ENCODE data around the gene OLFM4.
"Not testable (repeated sequence)": the region's sequence is repeated elsewhere in the genome, so short reads cannot be mapped to it uniquely, and the experiment has no call there.

Gene OLFM4, protein sequence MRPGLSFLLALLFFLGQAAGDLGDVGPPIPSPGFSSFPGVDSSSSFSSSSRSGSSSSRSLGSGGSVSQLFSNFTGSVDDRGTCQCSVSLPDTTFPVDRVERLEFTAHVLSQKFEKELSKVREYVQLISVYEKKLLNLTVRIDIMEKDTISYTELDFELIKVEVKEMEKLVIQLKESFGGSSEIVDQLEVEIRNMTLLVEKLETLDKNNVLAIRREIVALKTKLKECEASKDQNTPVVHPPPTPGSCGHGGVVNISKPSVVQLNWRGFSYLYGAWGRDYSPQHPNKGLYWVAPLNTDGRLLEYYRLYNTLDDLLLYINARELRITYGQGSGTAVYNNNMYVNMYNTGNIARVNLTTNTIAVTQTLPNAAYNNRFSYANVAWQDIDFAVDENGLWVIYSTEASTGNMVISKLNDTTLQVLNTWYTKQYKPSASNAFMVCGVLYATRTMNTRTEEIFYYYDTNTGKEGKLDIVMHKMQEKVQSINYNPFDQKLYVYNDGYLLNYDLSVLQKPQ
- 0 reads per million in 2 experiments for total RNA-seq

DNA sequence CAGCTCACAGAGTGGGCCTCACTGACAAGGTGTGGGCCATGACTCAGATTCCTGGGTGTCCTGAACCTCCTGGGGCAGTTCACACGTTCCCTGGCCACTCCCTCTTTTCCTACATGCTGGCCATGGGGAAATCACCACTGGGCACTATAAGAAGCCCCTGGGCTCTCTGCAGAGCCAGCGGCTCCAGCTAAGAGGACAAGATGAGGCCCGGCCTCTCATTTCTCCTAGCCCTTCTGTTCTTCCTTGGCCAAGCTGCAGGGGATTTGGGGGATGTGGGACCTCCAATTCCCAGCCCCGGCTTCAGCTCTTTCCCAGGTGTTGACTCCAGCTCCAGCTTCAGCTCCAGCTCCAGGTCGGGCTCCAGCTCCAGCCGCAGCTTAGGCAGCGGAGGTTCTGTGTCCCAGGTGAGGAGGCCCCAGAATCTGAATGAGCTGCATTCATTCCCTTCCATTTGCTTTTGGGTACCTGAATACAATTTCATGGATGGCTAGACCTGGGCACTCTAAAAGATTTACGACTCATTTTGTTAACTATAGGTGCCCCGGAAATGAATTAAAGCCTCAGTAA lies at the start of gene OLFM4:
TSS of gene OLFM4 (plus strand) at position 177 of the 567 bp plus-strand sequence. CDS start at position 201, 24 bp downstream.
- no peak for DNase-seq (ENCODE audit: low read depth)

DNA sequence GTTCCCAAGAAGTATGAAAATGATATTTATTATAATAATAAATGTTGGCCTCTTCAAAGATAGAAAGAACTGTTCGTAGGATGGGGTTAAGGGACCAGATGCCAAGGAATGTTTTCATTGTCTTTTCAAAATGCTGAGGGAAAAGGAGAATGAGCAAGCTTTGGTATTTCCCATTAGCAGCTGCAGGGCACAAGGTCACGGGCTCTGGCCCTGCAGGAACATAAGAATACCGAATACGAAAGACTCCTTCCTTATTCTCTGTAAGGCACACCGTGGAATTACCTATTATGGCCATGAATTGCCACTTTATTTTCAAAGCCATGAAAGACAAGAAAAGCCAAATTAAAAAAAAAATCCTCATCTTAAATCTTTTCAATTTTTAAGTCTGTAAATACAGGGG lies 49.6 kb upstream of the OLFM4 start:
- DNase-seq (ENCODE audit: low read depth): no peak

DNA sequence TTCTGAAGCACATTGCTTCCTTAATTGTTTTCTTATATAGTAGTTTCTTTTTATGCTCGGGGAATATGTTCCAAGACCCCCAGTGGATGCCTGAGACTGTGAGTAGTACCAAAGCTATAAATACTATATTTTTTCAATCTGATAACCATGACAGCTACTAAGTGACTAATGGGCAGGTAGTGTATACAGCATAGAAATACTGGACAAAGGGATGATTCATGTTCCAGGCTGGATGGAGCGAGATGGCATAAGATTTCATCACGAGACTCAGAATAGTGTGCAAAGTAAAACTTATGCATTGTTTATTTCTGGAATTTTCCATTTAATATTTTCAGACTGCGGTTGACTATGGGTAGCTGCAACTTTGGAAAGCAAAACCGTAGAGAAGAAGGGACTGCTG lies 47.9 kb upstream of the OLFM4 start:
- no peak for DNase-seq (ENCODE audit: low read depth)

DNA sequence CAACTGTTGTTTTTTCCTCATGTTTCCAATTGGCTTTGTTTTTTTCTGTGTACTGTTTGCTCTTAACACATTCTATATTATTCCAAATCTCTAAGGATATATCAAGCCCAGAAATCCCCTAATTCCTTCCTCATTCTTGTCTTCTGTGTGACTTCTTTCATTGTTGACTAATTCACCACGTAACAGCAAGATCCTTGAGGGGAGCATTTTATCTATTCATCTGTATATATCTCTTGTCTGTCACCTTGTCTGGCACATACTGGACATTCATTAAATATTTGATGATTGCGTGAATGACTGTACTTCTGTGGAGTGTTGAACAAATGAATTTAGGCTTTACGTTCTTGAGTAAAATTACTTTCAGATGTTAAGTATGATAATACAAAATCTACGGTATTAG lies 44.8 kb upstream of the OLFM4 start:
- no peak for DNase-seq (ENCODE audit: low read depth)

DNA sequence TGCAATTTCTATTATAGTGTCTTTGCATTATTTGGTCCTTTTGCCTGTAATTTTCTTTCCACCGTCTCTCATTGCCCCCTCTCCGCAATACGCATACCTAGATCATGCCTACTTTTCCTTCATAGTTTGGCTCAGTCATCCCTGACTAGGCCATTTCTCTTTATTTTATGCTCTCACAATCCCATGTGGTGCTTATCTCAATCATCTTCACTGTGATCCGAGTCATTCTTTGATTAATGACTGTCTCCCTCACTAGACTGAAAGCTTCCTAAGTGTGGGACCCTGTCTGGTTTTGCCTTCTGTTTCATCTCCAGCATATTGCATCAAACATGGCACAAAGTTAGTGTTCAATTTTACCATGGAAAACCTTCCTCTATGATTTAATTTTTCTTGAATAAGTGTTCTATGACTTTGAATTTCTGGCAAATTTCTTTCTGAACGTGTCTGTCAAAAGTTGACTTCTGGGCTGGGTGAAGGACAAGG lies 43.7 kb upstream of the OLFM4 start:
- DNase-seq (ENCODE audit: low read depth): no peak

DNA sequence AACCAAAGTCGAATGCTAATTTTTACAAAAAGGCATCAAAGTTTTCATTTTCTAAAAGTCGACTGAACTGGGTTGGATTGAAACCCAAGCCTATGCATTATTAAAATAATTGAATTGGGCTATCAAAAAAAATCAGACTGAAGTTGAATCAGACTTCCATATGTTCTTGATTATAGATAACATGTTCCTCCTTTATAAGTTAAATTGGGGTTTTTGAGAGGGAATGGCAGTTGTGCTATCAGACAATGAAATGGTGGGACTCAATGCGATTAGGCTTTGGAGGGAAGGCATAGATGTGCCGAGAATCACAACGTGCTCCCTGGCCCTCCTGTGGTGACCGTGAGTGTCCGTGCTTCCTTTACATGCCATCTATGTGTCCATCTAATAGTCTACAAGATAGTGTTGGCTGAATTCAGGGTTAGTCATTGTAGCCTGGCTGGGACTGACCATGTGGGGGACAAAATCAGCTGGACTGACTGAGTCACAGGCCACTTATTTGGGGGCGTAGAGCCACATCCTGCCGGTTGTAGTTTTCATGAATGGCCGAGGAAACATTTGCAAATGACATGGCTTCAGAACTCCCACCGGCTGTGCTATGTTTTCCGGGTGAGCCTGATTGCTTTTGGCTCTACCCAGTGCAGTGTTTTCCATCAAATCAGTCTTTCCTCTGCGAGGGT lies 37.1 kb upstream of the OLFM4 start:
- no peak for DNase-seq (ENCODE audit: low read depth)

DNA sequence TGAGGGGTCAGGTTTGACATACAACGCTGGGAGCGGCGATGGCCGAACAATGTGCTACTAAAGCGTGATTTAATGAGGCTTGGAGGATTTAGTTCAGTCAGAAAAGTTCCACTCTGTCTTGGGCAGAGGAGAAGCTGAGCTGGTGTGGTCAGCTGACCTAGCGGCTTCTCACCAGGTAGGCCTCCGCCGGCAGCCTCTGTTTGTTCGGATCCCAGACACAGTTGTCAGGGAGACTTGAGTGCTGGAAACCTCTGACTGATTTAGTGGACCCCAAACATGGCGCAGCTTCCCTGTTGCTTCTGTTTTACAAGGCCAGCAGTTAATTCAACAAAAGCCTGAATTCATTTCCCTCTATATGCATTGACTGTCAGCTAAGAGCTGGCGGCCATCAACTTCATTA lies 36.5 kb upstream of the OLFM4 start:
- DNase-seq (ENCODE audit: low read depth): no peak

DNA sequence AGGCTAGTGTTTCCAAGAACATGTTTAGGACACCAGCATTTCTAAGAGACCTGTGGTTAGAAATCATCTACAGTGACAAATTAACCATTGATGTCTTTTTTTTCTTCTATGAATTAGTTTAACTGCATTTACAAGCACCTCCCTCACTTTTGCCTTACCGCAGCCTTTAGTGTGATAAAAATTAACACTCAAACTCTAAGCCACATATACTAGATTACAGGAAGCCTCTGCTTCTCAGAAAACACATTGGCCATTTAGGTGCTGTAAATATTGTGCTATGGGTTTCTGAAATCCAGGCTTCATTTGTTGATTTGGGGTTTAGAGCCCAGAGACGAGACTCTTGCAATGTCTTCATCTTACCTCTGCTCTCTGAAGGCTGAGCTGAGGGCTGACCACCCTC lies 34.6 kb upstream of the OLFM4 start:
- DNase-seq (ENCODE audit: low read depth): no peak

DNA sequence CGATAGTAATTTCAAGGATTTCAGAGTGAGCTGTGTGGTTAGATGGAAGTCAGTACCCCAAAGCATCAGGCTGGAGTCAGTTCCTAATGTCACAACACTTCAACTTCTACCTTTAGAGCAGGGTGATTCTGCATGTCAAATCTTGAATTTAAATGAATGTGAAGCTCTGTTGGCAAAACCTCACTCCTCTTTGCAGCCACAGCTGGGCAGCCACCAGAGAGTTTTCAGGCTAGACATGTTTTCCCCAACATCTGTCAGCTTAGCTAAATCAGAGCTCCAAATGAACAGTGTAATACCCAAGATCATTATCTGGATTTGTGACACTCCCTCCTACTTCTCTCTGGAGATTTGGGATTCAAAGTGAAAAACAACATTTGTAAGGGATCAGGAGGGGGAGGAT lies 33.7 kb upstream of the OLFM4 start:
- DNase-seq (ENCODE audit: low read depth): no peak

DNA sequence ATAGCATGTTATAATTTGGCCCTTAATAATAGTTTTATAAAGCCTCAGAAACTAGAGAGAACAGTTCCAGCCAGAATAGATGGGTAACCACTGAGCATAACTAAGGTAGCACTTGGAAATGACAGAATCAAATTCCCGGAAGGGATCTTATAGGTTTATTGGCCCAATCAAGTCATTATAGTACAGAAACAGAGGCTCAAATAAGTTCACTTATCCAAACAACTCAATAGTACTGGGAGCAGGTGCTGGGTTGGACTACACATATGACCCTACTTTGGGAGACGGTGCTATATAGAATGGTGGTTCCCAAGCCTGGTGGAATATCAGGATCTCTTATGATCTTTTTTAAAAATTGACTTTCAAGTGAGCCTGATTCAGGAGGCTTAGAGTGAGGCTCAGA lies 32.7 kb upstream of the OLFM4 start:
- no peak for DNase-seq (ENCODE audit: low read depth)

DNA sequence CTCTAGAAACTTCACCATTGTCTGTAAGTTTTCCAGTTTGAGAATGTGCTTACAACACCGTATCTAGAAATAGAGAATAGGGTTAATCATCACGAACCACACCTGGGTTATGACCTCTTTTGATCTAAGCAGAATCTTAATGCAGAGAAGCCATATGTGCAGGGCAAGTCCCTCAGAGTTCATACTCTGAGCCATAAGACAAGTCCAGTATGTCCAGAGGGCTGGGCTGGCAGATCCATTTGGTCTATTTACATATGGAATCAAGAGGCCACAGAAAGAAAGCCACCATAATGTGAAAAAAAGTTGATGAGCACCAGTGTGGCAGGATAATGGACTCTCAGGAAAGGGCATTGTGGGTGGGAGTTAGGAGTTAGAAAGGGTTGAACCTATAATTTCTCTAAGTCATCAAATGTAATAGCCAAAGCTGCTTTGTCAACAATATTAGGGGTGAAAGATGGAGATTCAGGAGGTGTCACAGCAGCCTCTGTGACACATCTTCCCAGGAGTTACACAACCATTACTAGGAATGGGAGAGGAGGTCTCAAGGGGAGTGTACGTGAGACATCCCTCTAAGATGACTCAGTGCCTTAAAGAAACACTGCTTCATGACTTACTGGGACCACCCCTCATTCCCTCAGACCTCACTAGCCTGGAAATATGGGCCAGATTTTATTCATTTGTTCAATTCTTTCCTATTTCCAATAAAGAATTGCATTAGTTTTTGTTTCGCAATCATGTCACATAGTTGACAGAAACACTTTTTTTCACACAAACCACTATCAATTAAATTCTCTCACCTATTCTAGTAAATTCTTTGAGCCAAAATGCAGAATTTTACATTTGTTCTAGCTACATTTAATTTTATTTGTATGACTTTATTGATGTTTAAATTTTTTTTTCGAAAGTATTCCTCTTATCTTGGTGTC lies 30.4 kb upstream of the OLFM4 start:
- no peak for DNase-seq (ENCODE audit: low read depth)

DNA sequence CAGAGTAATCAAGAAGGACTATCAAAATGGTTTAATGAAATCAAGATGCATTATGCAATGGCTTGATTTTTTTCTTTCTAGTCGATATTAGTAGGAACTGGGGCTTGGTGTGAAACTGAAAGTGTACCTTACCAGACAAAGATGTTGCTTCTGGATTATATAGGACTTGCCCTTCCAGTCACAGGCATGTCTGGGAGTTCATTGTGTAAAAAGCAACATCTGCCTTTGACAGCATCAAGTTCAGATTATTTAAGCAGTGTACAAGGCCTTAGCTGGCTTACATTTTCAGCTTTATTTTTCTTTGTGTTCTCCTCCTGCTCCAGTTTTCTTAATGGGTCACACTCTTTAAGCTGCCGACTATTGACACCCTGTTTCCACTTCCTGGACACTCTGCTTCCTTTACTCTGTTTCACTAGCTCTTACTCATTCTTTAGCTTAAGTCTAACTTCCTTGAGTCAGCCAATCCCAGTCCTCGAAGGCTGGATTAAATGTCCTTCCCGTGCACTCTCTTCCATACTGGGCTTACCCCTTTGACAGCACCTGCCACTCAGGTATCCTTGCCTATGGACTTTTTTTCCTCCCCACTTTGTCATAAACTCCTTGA lies 29.4 kb upstream of the OLFM4 start:
- no peak for DNase-seq (ENCODE audit: low read depth)

DNA sequence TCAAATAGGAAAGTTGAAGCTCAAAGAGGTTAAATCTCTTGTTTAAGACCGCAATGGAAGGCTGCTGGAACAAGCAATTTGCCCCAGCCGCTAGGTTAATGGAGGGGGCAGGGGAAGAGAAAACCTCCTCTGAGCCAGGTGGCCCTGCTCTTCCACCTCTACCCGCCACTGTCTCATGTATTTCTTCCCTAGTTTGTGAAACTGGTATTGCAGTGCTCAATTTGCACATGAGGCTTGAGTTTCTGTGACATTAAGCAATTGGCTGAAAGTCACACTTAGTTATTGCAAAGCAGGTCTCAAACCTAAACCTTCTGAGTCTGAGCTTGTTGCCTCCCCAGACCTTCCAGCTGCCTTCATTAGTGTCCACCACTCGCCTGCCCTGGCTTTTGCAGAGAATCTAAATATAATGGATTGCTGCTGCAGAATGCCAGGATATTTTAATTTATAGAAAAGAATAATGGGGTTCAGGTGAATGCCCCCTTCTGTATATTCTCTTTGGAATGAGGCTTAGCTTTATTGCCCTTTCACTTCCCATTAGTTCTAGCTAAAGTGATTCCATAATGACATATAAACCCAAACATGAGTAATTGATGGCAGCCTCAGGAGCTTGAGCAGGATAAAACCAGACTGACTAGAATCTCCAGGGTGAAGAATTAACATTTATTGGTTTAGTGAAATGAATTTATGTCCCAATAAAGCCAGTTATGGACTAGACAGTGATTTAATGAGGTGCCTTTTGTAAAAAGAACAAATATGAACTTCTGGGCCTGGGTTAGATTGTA lies 27.0 kb upstream of the OLFM4 start:
- DNase-seq (ENCODE audit: low read depth): no peak

DNA sequence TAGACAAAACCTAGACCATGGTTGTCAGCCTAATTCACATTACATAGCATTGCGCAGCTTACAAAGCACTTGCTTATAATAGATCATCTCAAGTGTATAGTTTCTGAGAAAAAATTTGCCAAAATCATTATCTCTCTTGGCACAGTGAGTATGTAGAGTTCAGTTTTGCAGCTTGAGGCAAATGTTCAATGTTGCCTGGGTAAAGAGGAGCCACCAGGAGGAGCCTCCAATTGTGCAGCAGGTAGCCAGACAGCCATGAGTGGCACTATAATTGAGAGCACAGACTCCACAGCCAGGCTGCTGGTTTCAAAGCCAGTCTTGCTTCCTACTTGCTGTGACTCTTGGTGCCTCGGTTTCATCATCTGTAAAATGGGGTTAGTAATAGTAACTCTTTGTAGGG lies 24.0 kb upstream of the OLFM4 start:
- no peak for DNase-seq (ENCODE audit: low read depth)

DNA sequence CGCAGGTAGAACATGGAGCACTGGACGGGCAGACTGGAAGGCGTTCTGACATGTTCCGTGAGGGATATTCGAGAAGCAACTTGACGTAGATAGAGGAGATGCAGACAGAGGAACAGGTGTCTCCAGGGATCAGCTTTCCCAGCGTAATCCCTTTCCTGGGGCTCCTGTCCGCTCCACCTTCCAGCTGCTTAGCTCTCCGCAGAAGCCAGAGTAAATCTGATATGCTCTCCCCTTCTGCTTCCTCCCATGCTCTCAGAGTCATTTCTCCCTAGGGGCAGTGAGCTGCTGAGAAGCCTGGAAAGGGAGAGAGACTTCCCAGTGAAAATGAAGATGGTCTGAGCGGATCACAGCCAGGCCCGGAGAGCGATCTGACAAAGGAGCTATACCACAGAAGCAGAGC lies 23.0 kb upstream of the OLFM4 start:
- no peak for DNase-seq (ENCODE audit: low read depth)

DNA sequence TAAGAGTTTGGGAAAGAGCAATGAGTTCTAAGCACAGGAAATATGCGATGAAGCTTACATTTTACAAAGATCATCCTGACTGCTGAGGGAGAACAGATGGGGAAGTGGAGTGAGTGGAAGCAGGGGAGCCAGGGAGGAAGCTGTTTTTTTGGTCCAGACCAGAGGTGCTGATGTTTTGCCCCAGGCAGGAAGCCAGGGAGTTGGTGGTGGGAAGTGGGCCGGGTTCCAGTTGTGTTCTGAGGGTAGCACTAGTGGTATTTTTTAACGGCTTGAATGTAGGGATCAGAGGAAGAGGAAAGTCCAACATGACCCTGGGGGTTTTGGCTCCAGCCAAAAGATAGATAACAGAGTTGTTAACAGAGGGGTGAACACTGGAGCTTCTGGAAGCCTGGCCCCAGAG lies 20.7 kb upstream of the OLFM4 start:
- DNase-seq (ENCODE audit: low read depth): no peak

DNA sequence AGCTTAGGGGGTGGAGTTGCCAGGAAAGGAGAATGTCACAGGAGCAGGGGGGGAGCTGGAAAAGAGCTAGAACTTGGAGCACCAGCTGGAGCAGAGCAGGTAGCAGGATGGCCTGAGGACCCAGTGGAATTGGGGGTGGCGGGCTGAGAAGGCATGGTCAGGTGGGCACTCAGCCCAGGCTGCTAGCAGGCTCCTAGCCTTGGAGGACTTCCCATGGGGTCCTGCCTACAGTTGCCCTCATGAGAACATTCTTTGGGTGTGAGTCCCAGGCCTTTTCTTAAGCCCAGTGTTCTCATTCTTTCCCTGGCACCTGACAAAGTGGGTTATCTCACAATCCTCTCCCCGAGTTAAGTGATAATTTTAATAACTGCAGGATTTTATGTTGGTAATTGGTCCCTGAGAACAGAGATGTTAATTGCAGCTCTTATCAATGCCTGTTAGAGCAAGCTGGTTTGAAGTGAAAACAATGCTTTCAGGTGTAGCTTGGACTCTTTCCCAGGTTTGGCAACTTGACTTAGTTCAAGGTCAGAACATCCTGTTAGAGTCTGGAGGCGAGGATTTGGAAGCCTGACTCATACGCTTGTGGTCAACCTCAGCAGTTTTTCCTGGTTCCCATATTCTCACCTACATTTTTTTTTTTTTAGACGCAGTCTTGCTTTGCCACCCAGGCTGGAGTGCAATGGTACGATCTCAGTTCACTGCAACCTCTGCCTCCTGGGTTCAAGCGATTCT lies 18.1 kb upstream of the OLFM4 start:
- no peak for DNase-seq (ENCODE audit: low read depth)

DNA sequence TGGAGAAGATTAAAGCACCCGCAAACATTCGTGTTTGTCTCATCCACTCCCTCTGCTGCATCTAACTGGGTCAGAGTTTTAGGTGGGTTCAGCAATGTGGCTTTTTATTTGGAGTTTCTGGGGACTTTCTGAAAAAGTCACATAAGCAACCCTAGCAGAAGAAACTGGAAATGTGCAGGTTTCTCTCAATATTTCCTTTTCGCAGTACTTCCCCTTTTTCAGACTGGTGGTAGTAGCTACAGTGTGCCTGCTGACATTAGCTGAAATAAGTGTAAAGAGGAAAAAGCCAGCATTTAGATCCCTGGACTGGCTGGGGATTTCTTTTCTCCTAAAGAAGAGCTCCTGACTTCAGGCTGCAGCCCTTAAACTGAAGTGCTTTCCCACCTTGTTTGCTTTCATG lies 15.9 kb upstream of the OLFM4 start:
- no peak for DNase-seq (ENCODE audit: low read depth)

DNA sequence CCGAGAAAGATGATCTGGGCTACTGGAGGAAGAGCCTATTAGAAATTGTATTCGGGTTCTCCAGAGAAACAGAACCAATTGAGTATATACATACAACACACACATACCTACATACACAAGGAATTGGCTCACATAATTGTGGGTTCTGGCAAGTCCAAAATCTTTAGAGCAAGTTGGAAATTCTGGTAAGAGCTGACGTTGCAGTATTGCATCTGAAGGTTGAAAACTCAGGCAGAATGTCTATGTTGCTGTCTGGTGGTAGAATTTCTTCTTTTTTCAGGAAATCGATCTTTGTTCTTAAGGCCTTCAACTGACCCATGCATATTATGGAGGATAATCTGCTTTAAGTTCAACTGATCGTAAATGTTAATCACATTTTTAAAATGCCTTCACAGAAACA lies 15.5 kb upstream of the OLFM4 start:
- no peak for DNase-seq (ENCODE audit: low read depth)

DNA sequence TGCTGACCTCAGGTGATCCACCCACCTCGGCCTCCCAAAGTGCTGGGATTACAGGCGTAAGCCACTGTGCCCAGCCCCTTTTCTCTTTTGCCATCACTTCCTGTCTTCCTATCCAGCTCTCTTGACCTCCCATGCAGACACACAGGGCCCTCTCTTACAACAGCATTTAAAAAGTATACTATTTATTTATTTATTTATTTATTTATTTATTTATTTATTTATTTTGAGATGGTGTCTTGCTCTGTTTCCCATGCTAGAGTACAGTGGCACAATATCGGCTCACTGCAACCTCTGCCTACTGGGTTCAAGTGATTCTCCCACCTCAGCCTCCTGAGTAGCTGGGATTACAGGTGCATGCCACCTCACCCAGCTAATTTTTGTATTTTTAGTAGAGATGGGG lies 14.6 kb upstream of the OLFM4 start:
- DNase-seq (ENCODE audit: low read depth): not testable (repeated sequence)
